ENCODE data around the gene MARCHF3.

DNA sequence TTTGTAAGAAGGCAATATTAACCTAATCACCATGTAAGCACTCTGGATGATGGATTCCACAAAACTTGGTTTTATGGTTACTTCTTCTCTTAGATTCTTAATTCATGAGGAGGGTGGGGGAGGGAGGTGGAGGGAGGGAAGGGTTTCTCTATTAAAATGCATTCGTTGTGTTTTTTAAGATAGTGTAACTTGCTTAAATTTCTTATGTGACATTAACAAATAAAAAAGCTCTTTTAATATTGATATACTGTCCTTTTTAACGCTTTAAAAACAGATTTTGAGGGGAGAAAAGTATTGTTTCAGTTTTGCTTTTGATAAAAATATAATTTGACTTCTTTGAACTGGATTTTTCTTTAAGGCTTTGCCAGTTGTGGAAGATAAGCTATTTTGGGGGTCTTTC, 193.6 kb downstream of the MARCHF3 start:
- no peak for TF ChIP-seq CTCF (IDR thresholded peaks at IDR 0.05; ENCODE audit: low read length)
- no peak for TF ChIP-seq EZH2 (IDR thresholded peaks at IDR 0.05; ENCODE audit: borderline replicate concordance, low read length)

All from OCI-LY1 (cell line).